Thyroid gland (tissue), 4 donors: ENCODE measurements around the gene TNFSF12. TPM values are rescaled to one million over a fixed set of nuclear protein-coding genes. Genes with fewer than 3 reads are reported as not detected.

Experiments used
- DNase-seq, 2 donors: peaks; one replicate each; pipeline ENCODE4 v3.0.0-alpha.2; 2019
- H3K27ac ChIP-seq, 3 donors: fragments of 200-600 bp; sonication (generic); 1 replicate in 2 of 3; 2 replicates in 1 of 3; pipeline ENCODE4 v1.5.1; 2016 to 2019; ENCODE audit warnings: mild to moderate bottlenecking in 1 of 3, moderate library complexity in 1 of 3
- H3K27me3 ChIP-seq: fragments of 200-600 bp; sonication (generic); one replicate; pipeline ENCODE4 v1.5.1; 2019
- H3K36me3 ChIP-seq, 2 donors: fragments of 200-600 bp; sonication (generic); one replicate each; pipeline ENCODE4 v1.5.1; 2016 to 2019
- H3K4me1 ChIP-seq, 2 donors: fragments of 200-600 bp; sonication (generic); one replicate each; pipeline ENCODE4 v1.5.1; 2017 to 2019
- H3K4me3 ChIP-seq, 3 donors: fragments of 200-600 bp; sonication (generic); replicated peaks in 1 of 3; 1 replicate in 2 of 3; 2 replicates in 1 of 3; pipeline ENCODE4 v1.5.1; 2016; ENCODE audit warnings: mild to moderate bottlenecking in 1 of 3
- H3K9me3 ChIP-seq: fragments of 200-600 bp; sonication (generic); one replicate; pipeline ENCODE4 v1.5.1; 2017
- POLR2A ChIP-seq, 2 donors: fragments of 450-650 bp; IDR thresholded peaks; one replicate each; pipeline ENCODE4 v1.6.1; 2017; ENCODE audit warnings: antibody characterized with exemption in 2 of 2, mild to moderate bottlenecking in 2 of 2, moderate library complexity in 1 of 2
- WGBS, 2 donors: methylation state at CpG; one replicate each; pipeline ENCODE4 v1.1.5; 2017; 5-methylcytosine and 5-hydroxymethylcytosine counted together
- intact Hi-C: fragments of 100-400 bp; cut with DNase I; formaldehyde crosslinking; loops from one replicate; pipeline ENCODE4 v1.15.1; 2023
- total RNA-seq, 4 donors: library from RNA; depleted of rRNA; stranded (reverse); fragments of >200 nt; gene quantifications; one replicate each; pipeline ENCODE4 v1.2.3, GENCODE V29; 2016
- TF ChIP-seq, protein P1 (sequence below), 6 experiments: fragments of 200-600 bp in 3 of 6; fragments of 450-650 bp in 3 of 6; sonication (generic) in 3 of 6; IDR thresholded peaks; one replicate each; pipeline ENCODE4 v1.5.1; 2016 to 2019; ENCODE audit warnings: antibody characterized with exemption in 6 of 6, mild to moderate bottlenecking in 2 of 6, inconsistent platforms in 1 of 6, moderate library complexity in 1 of 6

The TNFSF12 gene
- total RNA-seq, 4 donors from 2014 or later: 17.9 to 39.9 (median 30.8) TPM

DNA sequence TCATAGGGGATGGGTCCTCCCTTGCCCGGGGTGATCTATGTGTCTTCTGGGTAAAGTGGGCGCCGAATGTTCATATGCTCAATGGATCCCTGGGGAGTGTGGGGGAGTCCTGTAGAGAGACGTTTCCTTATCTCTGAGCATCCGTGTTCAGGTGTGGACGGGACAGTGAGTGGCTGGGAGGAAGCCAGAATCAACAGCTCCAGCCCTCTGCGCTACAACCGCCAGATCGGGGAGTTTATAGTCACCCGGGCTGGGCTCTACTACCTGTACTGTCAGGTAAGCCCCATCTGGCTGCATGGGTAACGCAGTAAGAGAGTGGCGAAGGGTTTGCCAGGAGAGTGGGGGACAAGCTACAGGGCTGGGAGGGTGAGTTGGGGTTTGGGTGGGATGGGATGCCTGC lies 7.8 kb downstream of the TNFSF12 start:
- Histone ChIP-seq H3K27ac (no peak overlapping the region), H3K36me3 (no peaks in the 10 kb centered on the region), H3K9me3 (no peaks in the 10 kb centered on the region), H3K4me3 (no peak overlapping the region), H3K4me1 (peaks cover 34 to 39% of the 10 kb centered on the region in 2 donors), H3K27me3 (no peaks in the 10 kb centered on the region)
- no peak for DNase-seq
- no peak for TF ChIP-seq POLR2A (IDR thresholded peaks at IDR 0.05)
- TF ChIP-seq, protein P1, sequence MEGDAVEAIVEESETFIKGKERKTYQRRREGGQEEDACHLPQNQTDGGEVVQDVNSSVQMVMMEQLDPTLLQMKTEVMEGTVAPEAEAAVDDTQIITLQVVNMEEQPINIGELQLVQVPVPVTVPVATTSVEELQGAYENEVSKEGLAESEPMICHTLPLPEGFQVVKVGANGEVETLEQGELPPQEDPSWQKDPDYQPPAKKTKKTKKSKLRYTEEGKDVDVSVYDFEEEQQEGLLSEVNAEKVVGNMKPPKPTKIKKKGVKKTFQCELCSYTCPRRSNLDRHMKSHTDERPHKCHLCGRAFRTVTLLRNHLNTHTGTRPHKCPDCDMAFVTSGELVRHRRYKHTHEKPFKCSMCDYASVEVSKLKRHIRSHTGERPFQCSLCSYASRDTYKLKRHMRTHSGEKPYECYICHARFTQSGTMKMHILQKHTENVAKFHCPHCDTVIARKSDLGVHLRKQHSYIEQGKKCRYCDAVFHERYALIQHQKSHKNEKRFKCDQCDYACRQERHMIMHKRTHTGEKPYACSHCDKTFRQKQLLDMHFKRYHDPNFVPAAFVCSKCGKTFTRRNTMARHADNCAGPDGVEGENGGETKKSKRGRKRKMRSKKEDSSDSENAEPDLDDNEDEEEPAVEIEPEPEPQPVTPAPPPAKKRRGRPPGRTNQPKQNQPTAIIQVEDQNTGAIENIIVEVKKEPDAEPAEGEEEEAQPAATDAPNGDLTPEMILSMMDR (IDR thresholded peaks at IDR 0.05): no peak
- intact Hi-C loops: no loop called here
- 93% methylated on average over 12 of the region's 12 CpGs for WGBS, 2 donors

DNA sequence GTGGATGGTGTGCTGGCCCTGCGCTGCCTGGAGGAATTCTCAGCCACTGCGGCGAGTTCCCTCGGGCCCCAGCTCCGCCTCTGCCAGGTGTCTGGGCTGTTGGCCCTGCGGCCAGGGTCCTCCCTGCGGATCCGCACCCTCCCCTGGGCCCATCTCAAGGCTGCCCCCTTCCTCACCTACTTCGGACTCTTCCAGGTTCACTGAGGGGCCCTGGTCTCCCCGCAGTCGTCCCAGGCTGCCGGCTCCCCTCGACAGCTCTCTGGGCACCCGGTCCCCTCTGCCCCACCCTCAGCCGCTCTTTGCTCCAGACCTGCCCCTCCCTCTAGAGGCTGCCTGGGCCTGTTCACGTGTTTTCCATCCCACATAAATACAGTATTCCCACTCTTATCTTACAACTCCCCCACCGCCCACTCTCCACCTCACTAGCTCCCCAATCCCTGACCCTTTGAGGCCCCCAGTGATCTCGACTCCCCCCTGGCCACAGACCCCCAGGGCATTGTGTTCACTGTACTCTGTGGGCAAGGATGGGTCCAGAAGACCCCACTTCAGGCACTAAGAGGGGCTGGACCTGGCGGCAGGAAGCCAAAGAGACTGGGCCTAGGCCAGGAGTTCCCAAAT lies 8.4 kb downstream of the TNFSF12 start:
- Histone ChIP-seq H3K9me3 (no peaks in the 10 kb centered on the region), H3K36me3 (no peaks in the 10 kb centered on the region), H3K4me1 (peaks cover 35 to 40% of the 10 kb centered on the region in 2 donors), H3K27me3 (no peaks in the 10 kb centered on the region), H3K4me3 (no peak overlapping the region), H3K27ac (peak overlapping the region; percentile 94 to 98 (median 95))
- intact Hi-C loops: no loop called here
- WGBS, 2 donors: 55 to 72% methylated on average over 12 to 19 of the region's 19 CpGs
- TF ChIP-seq, protein P1 (IDR thresholded peaks at IDR 0.05): peak in 1 of 6 experiments; percentile 10
- TF ChIP-seq POLR2A (IDR thresholded peaks at IDR 0.05): no peak
- DNase-seq: no peak

DNA sequence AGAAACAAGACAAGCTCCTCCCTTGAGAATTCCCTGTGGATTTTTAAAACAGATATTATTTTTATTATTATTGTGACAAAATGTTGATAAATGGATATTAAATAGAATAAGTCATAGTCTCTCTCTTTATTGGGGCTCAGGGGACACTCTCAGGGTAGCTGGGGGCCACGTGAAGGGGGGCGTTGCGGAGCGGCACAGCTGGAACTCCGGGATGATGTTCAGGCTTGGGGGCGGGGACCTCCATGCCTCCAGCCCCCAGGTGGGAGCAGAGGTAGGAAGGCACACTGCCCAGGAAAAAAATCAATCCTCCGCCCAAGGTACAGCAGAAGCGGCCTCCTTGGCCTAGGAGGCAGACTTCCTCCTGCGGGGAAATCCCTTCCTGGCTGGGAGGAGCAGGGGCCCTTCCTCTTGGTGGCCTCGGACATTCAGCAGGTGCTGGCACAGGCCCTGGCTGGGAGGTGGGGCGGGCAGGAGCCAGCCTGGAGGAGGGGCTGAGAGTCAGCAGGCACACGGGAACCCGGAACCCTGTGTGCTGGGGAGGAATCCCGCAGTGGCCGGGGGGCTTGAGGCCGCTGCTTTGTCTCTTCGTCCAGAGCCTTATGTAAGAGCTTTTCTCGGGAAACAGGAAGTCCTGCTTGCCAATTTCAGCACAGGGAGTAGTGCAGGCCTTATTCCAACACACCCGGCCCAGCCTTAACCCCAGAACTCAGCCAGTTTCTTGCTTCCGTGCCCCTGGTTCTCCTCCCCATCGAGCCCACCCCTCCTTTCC lies 9.1 kb downstream of the TNFSF12 start:
- Histone ChIP-seq H3K4me1 (peaks cover 40 to 47% of the 10 kb centered on the region in 2 donors), H3K27ac (peak overlapping the region; percentile 94 to 98 (median 95)), H3K27me3 (no peaks in the 10 kb centered on the region), H3K4me3 (peak overlapping the region in 1 of 3 donors; percentile 28), H3K9me3 (no peaks in the 10 kb centered on the region), H3K36me3 (no peaks in the 10 kb centered on the region)
- 7 to 9% methylated on average over 13 to 21 of the region's 21 CpGs for WGBS, 2 donors
- intact Hi-C loops: no loop called here
- peak; percentile 95 for DNase-seq
- peak; percentile 2 to 87 for TF ChIP-seq POLR2A (IDR thresholded peaks at IDR 0.05)
- TF ChIP-seq, protein P1 (IDR thresholded peaks at IDR 0.05): peak in 3 of 6 experiments; percentile 5 to 14 (median 8)

DNA sequence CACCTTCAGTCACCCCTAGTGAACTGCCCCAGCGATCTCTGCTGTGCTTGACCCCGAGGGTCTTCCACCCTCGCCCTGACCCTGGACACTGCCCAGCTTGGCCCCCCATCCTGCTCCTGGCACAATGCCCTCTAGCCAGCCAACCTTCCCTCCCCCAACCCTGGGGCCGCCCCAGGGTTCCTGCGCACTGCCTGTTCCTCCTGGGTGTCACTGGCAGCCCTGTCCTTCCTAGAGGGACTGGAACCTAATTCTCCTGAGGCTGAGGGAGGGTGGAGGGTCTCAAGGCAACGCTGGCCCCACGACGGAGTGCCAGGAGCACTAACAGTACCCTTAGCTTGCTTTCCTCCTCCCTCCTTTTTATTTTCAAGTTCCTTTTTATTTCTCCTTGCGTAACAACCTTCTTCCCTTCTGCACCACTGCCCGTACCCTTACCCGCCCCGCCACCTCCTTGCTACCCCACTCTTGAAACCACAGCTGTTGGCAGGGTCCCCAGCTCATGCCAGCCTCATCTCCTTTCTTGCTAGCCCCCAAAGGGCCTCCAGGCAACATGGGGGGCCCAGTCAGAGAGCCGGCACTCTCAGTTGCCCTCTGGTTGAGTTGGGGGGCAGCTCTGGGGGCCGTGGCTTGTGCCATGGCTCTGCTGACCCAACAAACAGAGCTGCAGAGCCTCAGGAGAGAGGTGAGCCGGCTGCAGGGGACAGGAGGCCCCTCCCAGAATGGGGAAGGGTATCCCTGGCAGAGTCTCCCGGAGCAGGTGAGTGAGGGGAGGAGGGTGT lies 9.9 kb downstream of the TNFSF12 start, which contains the start of gene TNFSF13:
Gene TNFSF13, plus strand, starts transcription at position 207 of the 776 bp plus-strand sequence. Its CDS starts 290 bp downstream, at position 497.
- TF ChIP-seq, protein P1 (IDR thresholded peaks at IDR 0.05): peak in 1 of 6 experiments; percentile 7
- no peak for TF ChIP-seq POLR2A (IDR thresholded peaks at IDR 0.05)
- Histone ChIP-seq H3K4me1 (peaks cover 40 to 55% of the 10 kb centered on the region in 2 donors), H3K36me3 (peaks cover 0 to 6% of the 10 kb centered on the region in 2 donors), H3K27me3 (no peaks in the 10 kb centered on the region), H3K9me3 (no peaks in the 10 kb centered on the region), H3K27ac (peak within 1 kb of the TSS; percentile 94 to 98 (median 95)), H3K4me3 (peak within 1 kb of the TSS in 1 of 3 donors; percentile 28)
- intact Hi-C loops: no loop called here
- peak; percentile 53 to 54 for DNase-seq
- WGBS, 2 donors: 28 to 31% methylated on average over 15 to 16 of the region's 16 CpGs
